HepG2 (cell line): Measurements from ENCODE around the gene FAM9C. TPM values are rescaled to one million over a fixed set of nuclear protein-coding genes. Genes with fewer than 3 reads are reported as not detected.

Source experiments
- ATAC-seq: fragments of 200-7000 bp; cut with Tn5 transposase; 3 replicates; pipeline ENCODE4 v1.9.1; 2020; ENCODE audit warnings: mild to moderate bottlenecking, moderate library complexity
- BruUV-seq: library from RNA; stranded (reverse); fragments of 400-500 nt; replicated peaks from 2 replicates; lab custom pipeline; 2021; lab: Mats Ljungman, UMichigan
- CTCF ChIA-PET: fragments of 300-600 bp; formaldehyde crosslinking; extraction: SDS; loops from one replicate; lab custom pipeline; 2021; ENCODE audit warnings: low total read pairs, inconsistent platforms, low intra/inter-chr PET ratio; lab: Yijun Ruan, JAX
- POLR2A ChIA-PET: fragments of 350-600 bp; sonication (Branson Sonifier 250); formaldehyde crosslinking; loops from one replicate; lab custom pipeline; 2020; ENCODE audit warnings: antibody characterized with exemption, inconsistent platforms; lab: Yijun Ruan, JAX
- DNase-seq: peaks from one replicate; pipeline ENCODE4 v3.0.0-alpha.2; 2015; ENCODE audit warnings: low spot score
- FAIRE-seq: peaks from 3 replicates; lab custom pipeline; 2011; peaks lifted over from hg19 to GRCh38; lab: Jason Lieb, UNC
- H2AFZ ChIP-seq: one replicate; pipeline ENCODE4 v1.6.1; 2011; ENCODE audit warnings: low read length, inconsistent platforms
- H3K27ac ChIP-seq: fragments of 300-600 bp; 3 replicates; pipeline ENCODE4 v1.8.0; 2011; ENCODE audit warnings: mixed run types, mild to moderate bottlenecking, mixed read lengths, low read length, inconsistent platforms; ENCODE audit not compliant: insufficient read depth; ENCODE audit errors: extremely low read length
- H3K27me3 ChIP-seq, 2 experiments: fragments of 200-600 bp in 1 of 2; 2 replicates in 1 of 2; 3 replicates in 1 of 2; pipeline versions ENCODE4 v1.6.0 to v1.8.0; 2011; ENCODE audit warnings: low read length in 2 of 2, mild to moderate bottlenecking in 2 of 2, moderate library complexity in 2 of 2, inconsistent platforms in 1 of 2; ENCODE audit not compliant: insufficient read depth in 2 of 2, control insufficient read depth in 1 of 2
- H3K36me3 ChIP-seq, 2 experiments: fragments of 200-600 bp in 1 of 2; replicated peaks in 1 of 2; 2 replicates in 1 of 2; 3 replicates in 1 of 2; pipeline versions ENCODE4 v1.5.1 to v1.8.0; 2011; ENCODE audit warnings: low read length in 2 of 2, inconsistent platforms in 1 of 2; ENCODE audit not compliant: insufficient read depth in 2 of 2, control insufficient read depth in 1 of 2
- H3K4me1 ChIP-seq: 2 replicates; pipeline ENCODE4 v1.5.1; 2012; ENCODE audit warnings: low read length, inconsistent platforms; ENCODE audit not compliant: insufficient read depth
- H3K4me2 ChIP-seq: 2 replicates; pipeline ENCODE4 v1.6.0; 2011; ENCODE audit warnings: low read depth, low read length, inconsistent platforms
- H3K4me3 ChIP-seq, 3 experiments: fragments of 200-600 bp in 1 of 3; sonication (generic), shearing (Covaris generic) in 1 of 3; replicated peaks in 1 of 3; 2 replicates each; pipeline ENCODE4 v1.5.1; 2011 to 2016; ENCODE audit warnings: low read length in 3 of 3, inconsistent platforms in 2 of 3, low read depth in 2 of 3, mild to moderate bottlenecking in 2 of 3, control low read depth in 1 of 3, mixed read lengths in 1 of 3; ENCODE audit not compliant: insufficient read depth in 1 of 3
- H3K79me2 ChIP-seq: one replicate; pipeline ENCODE4 v1.6.1; 2011; ENCODE audit warnings: low read length, inconsistent platforms; ENCODE audit not compliant: insufficient read depth
- H3K9ac ChIP-seq: 2 replicates; pipeline ENCODE4 v1.6.0; 2011; ENCODE audit warnings: mild to moderate bottlenecking, low read depth, low read length, inconsistent platforms; ENCODE audit not compliant: insufficient read depth
- H3K9me3 ChIP-seq: 2 replicates; pipeline ENCODE4 v1.5.1; 2012; ENCODE audit warnings: mild to moderate bottlenecking, low read length
- H4K20me1 ChIP-seq: 2 replicates; pipeline ENCODE4 v1.6.0; 2011; ENCODE audit warnings: inconsistent platforms, mild to moderate bottlenecking, low read length, moderate library complexity; ENCODE audit not compliant: insufficient read depth
- BRCA1 ChIP-seq: sonication (generic); formaldehyde crosslinking; IDR thresholded peaks from 2 replicates; pipeline ENCODE4 v1.4.0; 2020; ENCODE audit warnings: missing genetic modification reagents
- KDM2A ChIP-seq: sonication (generic); formaldehyde crosslinking; IDR thresholded peaks from 2 replicates; pipeline ENCODE4 v1.4.0; 2020; ENCODE audit warnings: low read depth, missing genetic modification reagents, borderline replicate concordance
- NR3C1 ChIP-seq: sonication (generic); formaldehyde crosslinking; IDR thresholded peaks from 2 replicates; pipeline ENCODE4 v1.4.0; 2020; ENCODE audit warnings: missing genetic modification reagents
- ZNF160 ChIP-seq: sonication (generic); formaldehyde crosslinking; IDR thresholded peaks from 2 replicates; pipeline ENCODE4 v1.8.0; 2022; ENCODE audit warnings: mild to moderate bottlenecking, inconsistent platforms, missing genetic modification reagents
- ZNF607 ChIP-seq: sonication (generic); formaldehyde crosslinking; IDR thresholded peaks from 2 replicates; pipeline ENCODE4 v1.5.1; 2020; ENCODE audit warnings: missing genetic modification reagents, mild to moderate bottlenecking, borderline replicate concordance
- ZNF709 ChIP-seq: sonication (generic); formaldehyde crosslinking; IDR thresholded peaks from 2 replicates; pipeline ENCODE4 v1.5.0; 2020; ENCODE audit warnings: mild to moderate bottlenecking, missing genetic modification reagents
- WGBS: methylation state at CpG from one replicate; pipeline ENCODE4 v1.1.6; 2017; ENCODE audit warnings: low lambda C conversion rate; 5-methylcytosine and 5-hydroxymethylcytosine counted together
- in situ Hi-C: cut with HindIII; loops from 2 replicates; pipeline ENCODE4 v1.10.0; 2017; ENCODE audit warnings: low pct_unique_long_range_greater_than_20kb; ENCODE audit not compliant: extremely low pct_ligation_motif_present
- intact Hi-C: fragments of 100-400 bp; cut with micrococcal nuclease; formaldehyde crosslinking; loops from one replicate; pipeline ENCODE4 v1.10.0; 2022; ENCODE audit not compliant: unreplicated experiment
- polyA plus RNA-seq, 8 experiments: library from polyadenylated mRNA; depleted of rRNA in 3 of 8; stranded (reverse) in 7 of 8; unstranded in 1 of 8; fragments of >200 nt; fragmentation: Illumina TruSeq in 4 of 8; extraction: Trizol in 4 of 8; gene quantifications; 2 replicates each; pipeline versions ENCODE4 v1.2.1 to v1.2.3, GENCODE V29; 2011 to 2016; ENCODE audit warnings: low read depth in 4 of 8, missing spikeins in 1 of 8, mixed read lengths in 1 of 8; ENCODE audit not compliant: insufficient read depth in 1 of 8
- total RNA-seq, 5 experiments: library from RNA; depleted of rRNA; stranded (reverse); fragments of >200 nt; fragmentation: Illumina TruSeq; extraction: Trizol; gene quantifications; 2 replicates each; pipeline ENCODE4 v1.2.3, GENCODE V29; 2016; ENCODE audit warnings: low read depth in 1 of 5
- TF ChIP-seq, protein P1 (sequence below): IDR thresholded peaks from 2 replicates; pipeline ENCODE4 v1.6.1; 2016; ENCODE audit warnings: mild to moderate bottlenecking, missing biosample characterization, missing genetic modification reagents
- TF ChIP-seq, protein P2 (sequence below): IDR thresholded peaks from 2 replicates; pipeline ENCODE4 v1.6.1; 2012; ENCODE audit warnings: inconsistent platforms
- TF ChIP-seq, protein P3 (sequence below): IDR thresholded peaks from 2 replicates; pipeline ENCODE4 v1.6.1; 2012; ENCODE audit warnings: low read length, improper control_type of control experiment

FAM9C gene
- total and polyA plus RNA-seq, 2 of the 13 experiments (the other 11 are each of a cell fraction or from before 2014, with no cell fraction given) = not detected

DNA sequence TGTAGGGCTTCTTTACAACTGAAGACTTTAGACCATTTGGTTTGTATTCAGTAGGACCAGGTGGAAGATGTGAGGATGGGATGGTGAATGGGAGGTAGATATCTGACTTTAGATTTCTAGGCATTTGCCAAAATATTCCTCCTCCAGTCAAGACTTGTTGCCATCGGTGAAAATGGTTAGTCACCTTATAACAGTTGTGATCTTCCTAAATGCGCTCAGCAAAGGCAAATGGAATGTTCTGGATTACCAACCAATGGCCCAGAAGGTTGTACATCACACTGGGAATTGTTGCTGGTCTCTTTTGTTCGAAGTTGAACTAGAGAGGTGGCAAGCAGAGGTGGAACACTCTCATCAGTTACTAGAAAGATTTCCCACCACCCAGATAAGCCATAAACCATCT, 35.6 kb downstream of the FAM9C start (continued):
- TF ChIP-seq ZNF160 (CRISPR knock-in tag) = no peak
- no peak for TF ChIP-seq NR3C1 (CRISPR knock-in tag)

DNA sequence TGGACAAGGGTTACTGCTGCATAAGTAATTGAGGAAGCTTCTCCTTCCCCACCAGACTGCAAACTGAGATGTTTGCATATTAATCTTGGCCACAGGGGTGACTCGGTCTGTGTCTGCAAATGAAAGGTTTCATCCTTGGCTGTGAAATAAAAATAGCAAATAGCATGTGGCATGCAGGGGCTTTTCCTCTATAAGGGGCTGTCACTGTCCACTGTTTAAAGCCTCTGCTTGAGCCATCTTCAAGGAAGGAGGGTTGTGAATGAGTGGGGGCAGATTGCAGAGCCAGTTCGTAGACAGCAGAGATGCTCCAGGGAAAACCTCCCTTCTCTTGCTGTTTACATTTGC, 36.3 kb downstream of the FAM9C start:
- Histone ChIP-seq H3K36me3 (no peaks in the 10 kb centered on the region), H3K79me2 (no peaks in the 10 kb centered on the region), H3K27me3 (no peaks in the 10 kb centered on the region), H3K9me3 (no peaks in the 10 kb centered on the region), H2AFZ (no peak overlapping the region), H3K4me3 (no peak overlapping the region), H4K20me1 (no peaks in the 10 kb centered on the region), H3K4me2 (no peak overlapping the region), H3K27ac (no peak overlapping the region), H3K9ac (no peak overlapping the region), H3K4me1 (peaks cover 1% of the 10 kb centered on the region; the same call in 1 of the 2 replicates)
- no peak for DNase-seq
- TF ChIP-seq, protein P1, sequence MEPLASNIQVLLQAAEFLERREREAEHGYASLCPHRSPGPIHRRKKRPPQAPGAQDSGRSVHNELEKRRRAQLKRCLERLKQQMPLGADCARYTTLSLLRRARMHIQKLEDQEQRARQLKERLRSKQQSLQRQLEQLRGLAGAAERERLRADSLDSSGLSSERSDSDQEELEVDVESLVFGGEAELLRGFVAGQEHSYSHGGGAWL (CRISPR knock-in tag) = no peak
- TF ChIP-seq KDM2A = no peak
- TF ChIP-seq ZNF709 = no peak
- no peak for TF ChIP-seq BRCA1 (CRISPR knock-in tag)
- TF ChIP-seq, protein P2, sequence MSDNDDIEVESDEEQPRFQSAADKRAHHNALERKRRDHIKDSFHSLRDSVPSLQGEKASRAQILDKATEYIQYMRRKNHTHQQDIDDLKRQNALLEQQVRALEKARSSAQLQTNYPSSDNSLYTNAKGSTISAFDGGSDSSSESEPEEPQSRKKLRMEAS = no peak
- no peak for TF ChIP-seq ZNF607 (CRISPR knock-in tag)
- TF ChIP-seq, protein P3, sequence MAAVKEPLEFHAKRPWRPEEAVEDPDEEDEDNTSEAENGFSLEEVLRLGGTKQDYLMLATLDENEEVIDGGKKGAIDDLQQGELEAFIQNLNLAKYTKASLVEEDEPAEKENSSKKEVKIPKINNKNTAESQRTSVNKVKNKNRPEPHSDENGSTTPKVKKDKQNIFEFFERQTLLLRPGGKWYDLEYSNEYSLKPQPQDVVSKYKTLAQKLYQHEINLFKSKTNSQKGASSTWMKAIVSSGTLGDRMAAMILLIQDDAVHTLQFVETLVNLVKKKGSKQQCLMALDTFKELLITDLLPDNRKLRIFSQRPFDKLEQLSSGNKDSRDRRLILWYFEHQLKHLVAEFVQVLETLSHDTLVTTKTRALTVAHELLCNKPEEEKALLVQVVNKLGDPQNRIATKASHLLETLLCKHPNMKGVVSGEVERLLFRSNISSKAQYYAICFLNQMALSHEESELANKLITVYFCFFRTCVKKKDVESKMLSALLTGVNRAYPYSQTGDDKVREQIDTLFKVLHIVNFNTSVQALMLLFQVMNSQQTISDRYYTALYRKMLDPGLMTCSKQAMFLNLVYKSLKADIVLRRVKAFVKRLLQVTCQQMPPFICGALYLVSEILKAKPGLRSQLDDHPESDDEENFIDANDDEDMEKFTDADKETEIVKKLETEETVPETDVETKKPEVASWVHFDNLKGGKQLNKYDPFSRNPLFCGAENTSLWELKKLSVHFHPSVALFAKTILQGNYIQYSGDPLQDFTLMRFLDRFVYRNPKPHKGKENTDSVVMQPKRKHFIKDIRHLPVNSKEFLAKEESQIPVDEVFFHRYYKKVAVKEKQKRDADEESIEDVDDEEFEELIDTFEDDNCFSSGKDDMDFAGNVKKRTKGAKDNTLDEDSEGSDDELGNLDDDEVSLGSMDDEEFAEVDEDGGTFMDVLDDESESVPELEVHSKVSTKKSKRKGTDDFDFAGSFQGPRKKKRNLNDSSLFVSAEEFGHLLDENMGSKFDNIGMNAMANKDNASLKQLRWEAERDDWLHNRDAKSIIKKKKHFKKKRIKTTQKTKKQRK = no peak
- POLR2A ChIA-PET = no interaction called here
- no CpG with 5 or more reads among the region's 2 CpGs for WGBS
- in situ Hi-C loops = no loop called here
- no TSS peak for BruUV-seq
- CTCF ChIA-PET = no interaction called here
- no peak for ATAC-seq
- intact Hi-C loops = no loop called here
- no peak for FAIRE-seq
